Caco-2 (cell line): ENCODE measurements around the gene STK33. TPM values are rescaled to one million over a fixed set of nuclear protein-coding genes. Genes with fewer than 3 reads are reported as not detected.

Experiments used
- BruUV-seq: library from RNA; stranded (reverse); fragments of 400-500 nt; replicated peaks from 2 replicates; lab custom pipeline; 2021; lab: Mats Ljungman, UMichigan
- CTCF ChIA-PET: fragments of 300-600 bp; sonication (Branson Sonifier 250); formaldehyde crosslinking; loops from one replicate; lab custom pipeline; 2022; ENCODE audit warnings: antibody characterized with exemption; lab: Charles Lee
- POLR2A ChIA-PET: fragments of 300-600 bp; sonication (Branson Sonifier 250); formaldehyde crosslinking; loops from one replicate; lab custom pipeline; 2022; ENCODE audit warnings: antibody characterized with exemption; lab: Charles Lee
- DNase-seq, 2 experiments: peaks; one replicate each; pipeline versions ENCODE4 v3.0.0 to v3.0.0-alpha.2; 2020 to 2022
- H3K27me3 ChIP-seq: replicated peaks from 2 replicates; pipeline ENCODE4 v1.6.0; 2011; ENCODE audit warnings: low read length; ENCODE audit not compliant: control insufficient read depth, insufficient read depth
- H3K36me3 ChIP-seq: 2 replicates; pipeline ENCODE4 v1.5.1; 2011; ENCODE audit warnings: low read length; ENCODE audit not compliant: control insufficient read depth, insufficient read depth
- H3K4me1 ChIP-seq: fragments of 250-450 bp; sonication (Bioruptor Pico); 2 replicates; pipeline ENCODE4 v1.5.1; 2020; ENCODE audit warnings: mild to moderate bottlenecking
- H3K4me3 ChIP-seq: 2 replicates; pipeline ENCODE4 v1.5.1; 2011; ENCODE audit warnings: low read depth, mild to moderate bottlenecking, control low read depth, low read length
- H3K9me3 ChIP-seq: fragments of 250-450 bp; sonication (Bioruptor Pico); 2 replicates; pipeline ENCODE4 v1.5.1; 2020; ENCODE audit warnings: mild to moderate bottlenecking, moderate library complexity
- H3K27ac Mint-ChIP-seq: one replicate; pipeline ENCODE4 v1.8.0; 2022; ENCODE audit warnings: mixed read lengths; ENCODE audit not compliant: unreplicated experiment
- H3K27me3 Mint-ChIP-seq: one replicate; pipeline ENCODE4 v1.8.0; 2022; ENCODE audit warnings: mixed read lengths; ENCODE audit not compliant: insufficient read depth, unreplicated experiment
- H3K36me3 Mint-ChIP-seq: one replicate; pipeline ENCODE4 v1.8.0; 2022; ENCODE audit warnings: mild to moderate bottlenecking, mixed read lengths; ENCODE audit not compliant: insufficient read depth, unreplicated experiment
- H3K4me1 Mint-ChIP-seq: one replicate; pipeline ENCODE4 v1.8.0; 2022; ENCODE audit warnings: low read depth, mixed read lengths; ENCODE audit not compliant: unreplicated experiment
- H3K4me3 Mint-ChIP-seq: one replicate; pipeline ENCODE4 v1.8.0; 2022; ENCODE audit warnings: mild to moderate bottlenecking, moderate library complexity, mixed read lengths; ENCODE audit not compliant: unreplicated experiment
- H3K9me3 Mint-ChIP-seq: one replicate; pipeline ENCODE4 v1.8.0; 2022; ENCODE audit warnings: mixed read lengths; ENCODE audit not compliant: unreplicated experiment
- intact Hi-C: fragments of 100-400 bp; cut with micrococcal nuclease; formaldehyde crosslinking; loops from one replicate; pipeline ENCODE4 v1.10.0; 2022; ENCODE audit not compliant: unreplicated experiment
- total RNA-seq: library from RNA; stranded (reverse); gene quantifications from 2 replicates; pipeline ENCODE4 v1.2.3, GENCODE V29; 2022
- TF ChIP-seq, protein P1 (sequence below), 2 experiments: fragments of 200-600 bp in 1 of 2; IDR thresholded peaks; 1 replicate in 1 of 2; 2 replicates in 1 of 2; pipeline versions ENCODE4 v1.5.1 to v1.8.0; 2011 to 2022; ENCODE audit warnings: antibody characterized with exemption in 1 of 2, control low read depth in 1 of 2, inconsistent platforms in 1 of 2, low read depth in 1 of 2, low read length in 1 of 2, mild to moderate bottlenecking in 1 of 2, moderate library complexity in 1 of 2; ENCODE audit not compliant: insufficient read depth in 1 of 2, severe bottlenecking in 1 of 2, unreplicated experiment in 1 of 2

STK33 gene
- total RNA-seq, 1 experiment from 2014 or later, result 0.98 TPM

DNA sequence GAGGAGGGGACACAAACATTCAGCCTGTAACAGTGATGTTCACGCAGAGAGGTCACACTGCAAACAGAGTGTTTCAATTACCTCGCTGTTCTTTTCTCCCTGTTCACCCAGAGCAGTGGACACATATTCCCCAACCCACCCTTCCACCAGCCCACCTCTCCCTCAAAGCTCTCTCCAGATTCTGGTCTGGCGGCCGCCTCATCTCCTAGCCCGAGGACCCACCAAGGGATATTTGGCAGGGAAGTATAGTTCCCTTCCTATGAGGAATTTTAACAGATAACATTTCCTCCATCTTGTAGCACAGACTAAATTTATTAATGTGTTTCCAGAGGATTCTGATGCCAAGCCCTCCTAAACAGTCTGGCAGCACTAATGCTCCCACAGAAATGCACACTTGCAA, 219.3 kb downstream of the STK33 start:
- H3K27me3 ChIP-seq, result no peaks in the 10 kb centered on the region

DNA sequence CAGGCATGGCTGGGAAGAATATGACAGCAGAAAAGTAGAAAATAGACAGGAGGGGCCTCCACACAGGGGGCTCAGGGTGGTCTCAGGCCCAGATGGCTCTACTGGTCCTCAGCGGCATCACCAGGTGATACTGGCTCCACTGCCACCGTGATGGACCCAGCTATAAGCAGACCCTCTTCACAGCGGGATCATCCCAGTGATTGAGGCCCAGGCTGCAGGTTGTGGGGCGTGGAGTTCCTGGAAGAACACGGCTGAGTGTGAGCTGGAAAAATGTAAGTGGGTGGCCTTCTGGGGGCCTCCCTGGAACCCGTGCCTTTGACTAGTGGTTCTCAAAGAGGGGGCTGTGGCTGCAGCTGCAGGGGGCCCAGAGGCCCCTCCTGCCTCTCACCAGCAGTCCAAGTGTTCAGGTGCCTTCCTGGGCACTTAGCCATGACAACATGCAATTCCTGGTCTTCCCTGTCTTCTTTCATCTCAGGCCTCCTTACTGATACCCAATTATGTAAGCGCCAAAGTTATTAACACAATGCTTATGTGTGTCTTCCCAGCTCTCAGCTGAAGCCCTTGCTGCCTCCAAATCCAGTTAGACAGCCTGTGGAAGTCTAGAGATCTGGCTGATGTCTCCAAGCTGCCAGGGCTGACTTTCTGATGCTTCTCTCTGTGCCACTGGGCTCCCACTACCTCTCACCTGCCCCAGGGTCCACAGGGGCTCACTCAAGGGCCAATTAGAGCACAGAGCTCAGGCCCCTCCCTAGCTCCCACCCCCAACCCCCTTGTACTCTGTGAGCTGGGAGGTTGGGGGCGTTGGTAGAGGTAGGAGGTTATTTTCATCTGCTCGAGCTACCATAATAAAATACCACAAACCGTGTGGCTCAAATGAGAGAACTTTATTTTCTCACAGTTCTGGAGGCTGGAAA, 220.3 kb downstream of the STK33 start:
- H3K27me3 Mint-ChIP-seq, result peaks cover 12% of the 10 kb centered on the region

More for the DNA sequence above, 219.3 kb downstream of the STK33 start:
- H3K36me3 Mint-ChIP-seq, result no peaks in the 10 kb centered on the region
- H3K27ac Mint-ChIP-seq, result no peak overlapping the region
- no peaks in the 10 kb centered on the region for H3K36me3 ChIP-seq
- no peaks in the 10 kb centered on the region for H3K4me1 ChIP-seq
- no peak for DNase-seq
- BruUV-seq, result no TSS peak
- intact Hi-C loops, result no loop called here
- H3K27me3 Mint-ChIP-seq, result peaks cover 14% of the 10 kb centered on the region
- ChIA-PET POLR2A (no interaction called here), CTCF (no interaction called here)
- H3K9me3 Mint-ChIP-seq, result no peaks in the 10 kb centered on the region
- no peak overlapping the region for H3K4me3 ChIP-seq
- no peaks in the 10 kb centered on the region for H3K9me3 ChIP-seq
- TF ChIP-seq, protein P1, sequence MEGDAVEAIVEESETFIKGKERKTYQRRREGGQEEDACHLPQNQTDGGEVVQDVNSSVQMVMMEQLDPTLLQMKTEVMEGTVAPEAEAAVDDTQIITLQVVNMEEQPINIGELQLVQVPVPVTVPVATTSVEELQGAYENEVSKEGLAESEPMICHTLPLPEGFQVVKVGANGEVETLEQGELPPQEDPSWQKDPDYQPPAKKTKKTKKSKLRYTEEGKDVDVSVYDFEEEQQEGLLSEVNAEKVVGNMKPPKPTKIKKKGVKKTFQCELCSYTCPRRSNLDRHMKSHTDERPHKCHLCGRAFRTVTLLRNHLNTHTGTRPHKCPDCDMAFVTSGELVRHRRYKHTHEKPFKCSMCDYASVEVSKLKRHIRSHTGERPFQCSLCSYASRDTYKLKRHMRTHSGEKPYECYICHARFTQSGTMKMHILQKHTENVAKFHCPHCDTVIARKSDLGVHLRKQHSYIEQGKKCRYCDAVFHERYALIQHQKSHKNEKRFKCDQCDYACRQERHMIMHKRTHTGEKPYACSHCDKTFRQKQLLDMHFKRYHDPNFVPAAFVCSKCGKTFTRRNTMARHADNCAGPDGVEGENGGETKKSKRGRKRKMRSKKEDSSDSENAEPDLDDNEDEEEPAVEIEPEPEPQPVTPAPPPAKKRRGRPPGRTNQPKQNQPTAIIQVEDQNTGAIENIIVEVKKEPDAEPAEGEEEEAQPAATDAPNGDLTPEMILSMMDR (IDR thresholded peaks at IDR 0.05; ENCODE audit: insufficient read depth in 1 of 2, low read depth in 1 of 2, low read length in 1 of 2, severe bottlenecking in 1 of 2, unreplicated experiment in 1 of 2), result no peak
- H3K4me1 Mint-ChIP-seq, result no peaks in the 10 kb centered on the region
- H3K4me3 Mint-ChIP-seq, result no peak overlapping the region

DNA sequence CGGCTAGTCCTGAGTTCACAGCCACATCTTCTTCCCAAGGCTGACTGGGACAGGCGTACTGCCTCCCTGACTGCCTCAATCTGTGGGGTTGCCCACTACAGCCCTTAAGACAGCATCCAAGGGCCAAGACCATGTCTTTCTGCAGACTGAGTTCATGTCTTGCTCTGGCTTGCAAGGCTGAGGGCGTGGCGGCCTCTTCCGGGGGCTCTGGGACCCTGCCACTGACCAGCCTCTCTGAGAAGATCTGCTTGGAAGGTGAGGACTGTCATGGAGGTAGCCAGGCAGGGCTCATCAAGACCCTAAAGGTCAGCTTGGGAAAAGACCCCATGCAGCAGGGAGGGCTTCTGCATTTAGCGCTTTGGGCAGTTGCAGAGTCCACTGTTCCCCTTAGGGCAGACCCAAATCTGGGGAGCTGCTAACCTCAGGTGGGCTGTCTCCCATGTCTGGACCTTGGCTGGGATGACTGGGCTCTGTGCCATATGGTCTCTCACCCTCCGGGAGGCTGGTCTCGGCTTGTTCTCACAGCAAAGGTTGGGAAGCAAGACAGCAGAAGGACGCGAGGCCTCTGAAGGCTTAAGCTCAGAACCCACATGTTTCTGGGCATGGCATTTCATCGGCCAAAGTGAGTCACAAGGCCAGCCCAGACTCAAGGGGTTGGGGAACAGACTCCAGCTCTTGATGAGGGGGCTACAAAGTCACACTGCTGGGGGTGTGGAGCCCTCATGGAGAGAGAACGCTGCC, 221.2 kb downstream of the STK33 start:
- no peaks in the 10 kb centered on the region for H3K4me1 Mint-ChIP-seq
- TF ChIP-seq, protein P1 (IDR thresholded peaks at IDR 0.05; ENCODE audit: insufficient read depth in 1 of 2, low read depth in 1 of 2, low read length in 1 of 2, severe bottlenecking in 1 of 2, unreplicated experiment in 1 of 2), result no peak
- no peak overlapping the region for H3K4me3 ChIP-seq
- ChIA-PET POLR2A (no interaction called here), CTCF (no interaction called here)
- no peaks in the 10 kb centered on the region for H3K36me3 Mint-ChIP-seq
- no peak overlapping the region for H3K27ac Mint-ChIP-seq
- peaks cover 13% of the 10 kb centered on the region for H3K27me3 Mint-ChIP-seq
- H3K9me3 ChIP-seq, result no peaks in the 10 kb centered on the region
- intact Hi-C loops, result no loop called here
- H3K36me3 ChIP-seq, result no peaks in the 10 kb centered on the region
- BruUV-seq, result no TSS peak
- DNase-seq, result no peak
- no peak overlapping the region for H3K4me3 Mint-ChIP-seq
- H3K4me1 ChIP-seq, result no peaks in the 10 kb centered on the region
- H3K9me3 Mint-ChIP-seq, result no peaks in the 10 kb centered on the region
- no peaks in the 10 kb centered on the region for H3K27me3 ChIP-seq

More for the DNA sequence above, 220.3 kb downstream of the STK33 start:
- Histone ChIP-seq H3K27me3 (no peaks in the 10 kb centered on the region), H3K9me3 (no peaks in the 10 kb centered on the region), H3K4me3 (no peak overlapping the region), H3K36me3 (no peaks in the 10 kb centered on the region), H3K4me1 (no peaks in the 10 kb centered on the region)
- Mint-ChIP-seq H3K36me3 (no peaks in the 10 kb centered on the region), H3K9me3 (no peaks in the 10 kb centered on the region), H3K27ac (no peak overlapping the region), H3K4me3 (no peak overlapping the region), H3K4me1 (no peaks in the 10 kb centered on the region)
- ChIA-PET POLR2A (no interaction called here), CTCF (no interaction called here)
- BruUV-seq, result no TSS peak
- intact Hi-C loops, result no loop called here
- DNase-seq, result no peak
- TF ChIP-seq, protein P1 (IDR thresholded peaks at IDR 0.05; ENCODE audit: insufficient read depth in 1 of 2, low read depth in 1 of 2, low read length in 1 of 2, severe bottlenecking in 1 of 2, unreplicated experiment in 1 of 2), result no peak
